K562 (cell line): ENCODE results near the gene C16orf89. TPM values are rescaled to one million over a fixed set of nuclear protein-coding genes. Genes with fewer than 3 reads are reported as not detected.
A peak's percentile ranks its signal among the peaks of the same experiment; 100 is the strongest.

Source experiments
- ATF3 ChIP-seq, 2 experiments: fragments of 450-650 bp in 1 of 2; sonication (generic) in 1 of 2; formaldehyde crosslinking in 1 of 2; IDR thresholded peaks in 1 of 2; conservative IDR thresholded peaks in 1 of 2; 2 replicates each; pipeline versions ENCODE4 v1.6.1 to v1.8.1; 2016 to 2023; ENCODE audit warnings: mild to moderate bottlenecking in 2 of 2, moderate library complexity in 2 of 2, inconsistent platforms in 1 of 2, missing genetic modification reagents in 1 of 2
- BRCA1 ChIP-seq, 2 experiments: fragments of 450-650 bp in 1 of 2; sonication (generic) in 1 of 2; formaldehyde crosslinking in 1 of 2; IDR thresholded peaks; 2 replicates each; pipeline versions ENCODE4 v1.5.0 to v1.6.1; 2017 to 2020; ENCODE audit warnings: mild to moderate bottlenecking in 1 of 2, missing genetic modification reagents in 1 of 2
- C11orf30 ChIP-seq: fragments of 450-650 bp; IDR thresholded peaks from 2 replicates; pipeline ENCODE4 v1.6.1; 2016; ENCODE audit warnings: low read depth, mild to moderate bottlenecking
- EP400 ChIP-seq: fragments of 450-650 bp; IDR thresholded peaks from 2 replicates; pipeline ENCODE4 v1.6.1; 2017; ENCODE audit warnings: antibody characterized with exemption, mild to moderate bottlenecking, moderate library complexity
- FOS ChIP-seq: IDR thresholded peaks from 3 replicates; pipeline ENCODE4 v1.6.1; 2011; ENCODE audit not compliant: insufficient read length; ENCODE audit errors: extremely low read depth
- GABPB1 ChIP-seq: sonication (generic); formaldehyde crosslinking; IDR thresholded peaks from 2 replicates; pipeline ENCODE4 v1.8.0; 2022; ENCODE audit warnings: mild to moderate bottlenecking, missing genetic modification reagents
- GMEB1 ChIP-seq: fragments of 250-450 bp; sonication (Bioruptor Pico); IDR thresholded peaks from 2 replicates; pipeline ENCODE4 v1.4.0; 2020; ENCODE audit warnings: mild to moderate bottlenecking
- GTF2E2 ChIP-seq: fragments of 200-800 bp; sonication (Bioruptor generic); IDR thresholded peaks from 2 replicates; pipeline ENCODE4 v1.6.1; 2016; ENCODE audit warnings: missing genetic modification characterization, missing compliant biosample characterization
- MTA3 ChIP-seq: fragments of 450-650 bp; formaldehyde crosslinking; IDR thresholded peaks from 2 replicates; pipeline ENCODE4 v1.6.1; 2017; ENCODE audit warnings: mild to moderate bottlenecking, borderline replicate concordance
- NCOA6 ChIP-seq: fragments of 450-650 bp; IDR thresholded peaks from 2 replicates; pipeline ENCODE4 v1.6.1; 2017; ENCODE audit warnings: mild to moderate bottlenecking
- POLR2A ChIP-seq: fragments of 450-650 bp; conservative IDR thresholded peaks from 2 replicates; pipeline ENCODE4 v1.6.1; 2016
- PRDM10 ChIP-seq: fragments of 450-650 bp; IDR thresholded peaks from 2 replicates; pipeline ENCODE4 v1.6.1; 2018; ENCODE audit not compliant: partially characterized antibody
- RFX5 ChIP-seq: IDR thresholded peaks from 2 replicates; pipeline ENCODE4 v1.6.1; 2011; ENCODE audit warnings: low read depth, mild to moderate bottlenecking, improper control_type of control experiment, low read length
- STAT6 ChIP-seq: sonication (generic); formaldehyde crosslinking; IDR thresholded peaks from 2 replicates; pipeline ENCODE4 v1.8.1; 2023; ENCODE audit warnings: mild to moderate bottlenecking, missing genetic modification reagents
- TAF1 ChIP-seq: IDR thresholded peaks from 2 replicates; pipeline ENCODE4 v1.6.1; 2011; ENCODE audit warnings: mild to moderate bottlenecking, low read length, moderate library complexity; ENCODE audit not compliant: insufficient read depth, control insufficient read depth, severe bottlenecking; ENCODE audit errors: extremely low read depth
- TARDBP ChIP-seq: fragments of 450-650 bp; IDR thresholded peaks from 2 replicates; pipeline ENCODE4 v1.6.1; 2016
- TRIM24 ChIP-seq, 2 experiments: fragments of 450-650 bp; IDR thresholded peaks; 2 replicates each; pipeline ENCODE4 v1.6.1; 2016
- ZNF274 ChIP-seq: IDR thresholded peaks from 2 replicates; pipeline ENCODE4 v1.6.1; 2011; ENCODE audit warnings: low read depth, mild to moderate bottlenecking, low read length, moderate library complexity, borderline replicate concordance
- ZSCAN29 ChIP-seq: fragments of 450-650 bp; IDR thresholded peaks from 2 replicates; pipeline ENCODE4 v1.6.1; 2017
- polyA plus RNA-seq, 8 experiments: library from polyadenylated mRNA; depleted of rRNA in 4 of 8; stranded (reverse) in 5 of 8; unstranded in 3 of 8; fragments of >200 nt; fragmentation: Nextera tagmentation in 2 of 8; fragmentation: Illumina TruSeq in 1 of 8; extraction: Ambion mirVana in 2 of 8; extraction: Trizol in 1 of 8; gene quantifications; 2 replicates each; pipeline versions ENCODE4 v1.2.1 to v1.2.3, GENCODE V29; 2011 to 2014; ENCODE audit warnings: inconsistent platforms in 1 of 8, missing spikeins in 1 of 8
- total RNA-seq, 7 experiments: library from RNA; depleted of rRNA in 6 of 7; stranded (reverse); fragments of >200 nt in 6 of 7; fragmentation: Illumina TruSeq in 2 of 7; extraction: Trizol in 2 of 7; gene quantifications; 2 replicates each; pipeline versions ENCODE4 v1.2.1 to v1.2.3, GENCODE V29; 2011 to 2021; ENCODE audit warnings: low replicate concordance in 1 of 7

The C16orf89 gene
- total and polyA plus RNA-seq, 9 of the 15 experiments (the other 6 are each of a cell fraction or from before 2014, with no cell fraction given) = not detected

GRCh38 chr16:5033256-5034166, 32.2 kb downstream of the C16orf89 start, which contains the start of gene NAGPA (continued):
- no peak for TF ChIP-seq STAT6 (CRISPR knock-in tag)
- TF ChIP-seq GABPB1 = 0 out of 2 replicates have a peak, but pooled peaks have one; percentile 26
- TF ChIP-seq MTA3 = peak; percentile 15; the same call in 1 of the 2 replicates
- peak; percentile 57; the same call in 1 of the 2 replicates for TF ChIP-seq GTF2E2 (tag)
- peak; percentile 33; the same call in 1 of the 2 replicates for TF ChIP-seq ATF3 (IDR thresholded peaks at IDR 0.05)
- TF ChIP-seq ATF3 (CRISPR knock-in tag; conservative IDR thresholded peaks at IDR 0.05) = no peak
- no peak for TF ChIP-seq PRDM10
- TF ChIP-seq TAF1 = peak; percentile 82
- TF ChIP-seq ZSCAN29 = no peak
- TF ChIP-seq EP400 = peak; percentile 62; the same call in 1 of the 2 replicates
- TF ChIP-seq POLR2A = peak; percentile 72
- no peak for TF ChIP-seq BRCA1 (IDR thresholded peaks at IDR 0.05)
- TF ChIP-seq BRCA1 (CRISPR knock-in tag; IDR thresholded peaks at IDR 0.05) = no peak
- TF ChIP-seq TRIM24 (IDR thresholded peaks at IDR 0.05) = no peak
- TF ChIP-seq GMEB1 (CRISPR knock-in tag) = peak; percentile 42
- no peak for TF ChIP-seq RFX5
- peak; percentile 54; the same call in 1 of the 2 replicates for TF ChIP-seq TARDBP
- TF ChIP-seq FOS = peak; percentile 63
- TF ChIP-seq ZNF274 = no peak
- TF ChIP-seq C11orf30 = peak; percentile 100
- no peak; the same call in 1 of the 2 replicates for TF ChIP-seq NCOA6
